ENCODE data around the gene DTX2.
"Not testable (repeated sequence)": the region's sequence is repeated elsewhere in the genome, so short reads cannot be mapped to it uniquely, and the experiment has no call there.

Gene DTX2

DNA sequence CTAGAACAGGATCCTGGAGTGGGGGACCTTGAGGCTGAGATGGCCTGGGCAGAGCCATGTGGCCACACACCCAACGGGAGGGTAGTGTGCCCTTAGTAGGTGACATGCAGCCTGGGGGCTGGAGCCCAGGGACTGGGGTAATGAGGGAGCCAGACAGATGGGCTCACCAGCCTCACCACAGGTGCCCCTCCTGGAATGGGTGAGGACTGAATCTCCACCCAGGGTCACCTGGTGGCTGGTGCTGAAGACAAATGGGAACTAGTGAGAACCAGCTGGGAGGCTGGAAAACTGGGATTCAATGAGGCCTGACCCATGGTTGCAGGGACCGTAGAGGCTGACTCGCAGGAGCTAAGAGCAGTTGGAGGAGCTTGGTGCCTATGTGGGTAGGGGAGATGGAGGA is 30.7 kb upstream of the DTX2 start:
- DNase-seq (no peak), ATAC-seq (replicated peaks) (no peak)
- no peak overlapping the region for H3K27ac Mint-ChIP-seq
- H3K4me3 Mint-ChIP-seq, result no peak overlapping the region
- no peaks in the 10 kb centered on the region for H3K9me3 Mint-ChIP-seq
- no peaks in the 10 kb centered on the region for H3K27me3 Mint-ChIP-seq
- H3K4me1 Mint-ChIP-seq, result peaks cover 2 to 11% of the 10 kb centered on the region in 2 donors
- H3K36me3 Mint-ChIP-seq, result peaks cover 0 to 1% of the 10 kb centered on the region in 2 donors

DNA sequence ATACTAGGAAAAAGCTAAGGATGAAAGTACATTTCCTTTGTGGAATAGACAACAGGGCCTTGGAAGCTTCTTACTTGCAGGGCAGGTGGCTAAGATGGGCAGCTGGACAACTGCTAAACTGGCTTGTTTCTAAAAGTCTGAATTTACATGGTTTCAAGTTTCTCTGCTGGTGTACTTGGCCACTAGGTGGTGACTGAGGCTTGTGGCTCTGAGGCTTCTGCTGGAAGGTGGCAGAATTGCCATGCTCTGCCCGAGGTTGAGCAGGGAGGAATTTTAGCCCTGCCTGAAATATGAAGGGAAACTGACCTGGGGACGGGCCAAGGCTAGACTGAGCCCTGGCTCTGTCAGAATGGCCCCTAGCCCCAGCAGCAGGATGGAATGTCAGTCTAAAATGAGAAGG is 23.6 kb upstream of the DTX2 start:
- not testable (repeated sequence) for H3K27ac Mint-ChIP-seq, H3K4me1 Mint-ChIP-seq, H3K4me3 Mint-ChIP-seq, H3K9me3 Mint-ChIP-seq, H3K27me3 Mint-ChIP-seq, H3K36me3 Mint-ChIP-seq
- ATAC-seq (replicated peaks), result peak; percentile 76 to 88
- DNase-seq, result peak; percentile 45

DNA sequence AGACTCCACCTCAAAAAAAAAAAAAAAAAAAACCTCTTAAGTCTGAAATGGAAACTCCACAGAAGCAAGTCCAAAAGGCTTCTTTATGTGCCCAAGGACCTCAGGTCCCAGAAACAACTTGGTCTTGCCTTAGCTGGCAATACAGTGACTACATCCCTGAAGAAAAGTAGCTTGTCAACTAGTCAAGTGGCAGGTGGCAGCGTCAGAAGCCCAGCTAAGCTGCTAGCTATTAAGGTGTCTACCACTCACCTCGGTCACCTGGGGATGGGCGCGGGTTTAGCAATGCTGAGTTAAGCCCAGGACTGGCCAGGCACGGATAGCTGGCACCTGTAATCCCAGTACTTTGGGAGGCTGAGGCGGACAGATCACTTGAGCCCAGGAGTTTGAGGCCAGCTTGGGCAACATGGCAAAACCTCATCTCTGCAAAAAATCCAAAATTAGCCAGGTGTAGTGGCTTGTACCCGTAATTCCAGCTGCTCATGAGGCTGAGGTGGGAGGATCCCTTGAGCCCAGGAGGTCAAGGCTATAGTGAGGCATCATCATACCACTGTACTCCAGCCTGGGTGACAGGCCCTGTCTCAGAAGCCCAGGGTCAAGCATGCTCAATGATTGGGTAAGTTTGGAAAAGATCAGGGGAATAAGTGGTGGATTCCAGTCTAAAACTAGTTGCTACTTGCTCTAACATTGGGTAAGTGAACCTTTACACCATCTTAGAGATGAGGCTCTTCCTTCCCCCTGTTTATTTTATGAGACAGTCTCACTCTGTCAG is 22.2 kb upstream of the DTX2 start:
- H3K4me1 Mint-ChIP-seq; H3K27ac Mint-ChIP-seq; DNase-seq; H3K27me3 Mint-ChIP-seq; H3K36me3 Mint-ChIP-seq; H3K9me3 Mint-ChIP-seq; ATAC-seq (replicated peaks); H3K4me3 Mint-ChIP-seq: not testable (repeated sequence)

DNA sequence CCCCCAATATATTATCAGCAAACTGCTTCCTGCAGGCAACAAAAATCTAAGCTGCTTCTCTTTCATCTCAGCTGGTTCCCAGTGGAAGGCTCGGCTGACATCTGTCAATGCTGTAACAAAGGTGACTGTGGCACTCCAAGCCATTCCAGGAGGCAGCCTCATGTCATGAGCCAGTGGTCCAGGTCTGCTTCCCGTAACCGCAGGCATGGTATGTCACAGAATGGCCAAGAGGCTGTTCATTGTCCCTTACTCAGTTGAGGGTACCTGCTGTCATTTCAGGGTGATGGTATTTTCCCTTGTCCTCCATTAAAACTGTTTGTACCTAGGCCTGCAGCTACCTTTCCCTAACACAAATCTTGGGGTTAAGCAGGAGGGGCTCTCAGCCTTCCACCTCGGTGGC is 21.1 kb upstream of the DTX2 start:
- not testable (repeated sequence) for H3K36me3 Mint-ChIP-seq; DNase-seq; H3K27ac Mint-ChIP-seq; H3K4me3 Mint-ChIP-seq; H3K27me3 Mint-ChIP-seq; H3K9me3 Mint-ChIP-seq; H3K4me1 Mint-ChIP-seq; ATAC-seq (replicated peaks)

DNA sequence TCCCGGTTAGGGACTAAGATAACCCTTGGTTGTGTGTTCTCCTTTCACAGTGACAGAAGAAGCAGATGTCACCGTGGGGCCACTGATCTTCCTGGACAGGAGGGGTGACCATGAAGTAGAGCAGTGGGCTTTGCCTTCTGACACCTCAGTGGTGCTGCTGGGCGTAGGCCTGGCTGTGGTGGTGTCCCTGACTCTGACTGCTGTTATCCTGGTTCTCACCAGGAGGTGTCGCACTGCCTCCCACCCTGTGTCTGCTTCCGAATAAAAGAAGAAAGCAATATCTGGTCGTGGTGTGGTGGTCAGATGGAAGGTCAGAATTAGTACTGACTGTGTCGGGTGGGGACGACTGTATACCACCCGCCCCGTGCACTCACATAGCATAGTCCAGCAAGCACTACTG is 19.7 kb upstream of the DTX2 start:
- not testable (repeated sequence) for H3K36me3 Mint-ChIP-seq, H3K4me3 Mint-ChIP-seq, H3K9me3 Mint-ChIP-seq, H3K4me1 Mint-ChIP-seq, DNase-seq, H3K27ac Mint-ChIP-seq, H3K27me3 Mint-ChIP-seq
- peak; percentile 52 to 53 for ATAC-seq (replicated peaks)

DNA sequence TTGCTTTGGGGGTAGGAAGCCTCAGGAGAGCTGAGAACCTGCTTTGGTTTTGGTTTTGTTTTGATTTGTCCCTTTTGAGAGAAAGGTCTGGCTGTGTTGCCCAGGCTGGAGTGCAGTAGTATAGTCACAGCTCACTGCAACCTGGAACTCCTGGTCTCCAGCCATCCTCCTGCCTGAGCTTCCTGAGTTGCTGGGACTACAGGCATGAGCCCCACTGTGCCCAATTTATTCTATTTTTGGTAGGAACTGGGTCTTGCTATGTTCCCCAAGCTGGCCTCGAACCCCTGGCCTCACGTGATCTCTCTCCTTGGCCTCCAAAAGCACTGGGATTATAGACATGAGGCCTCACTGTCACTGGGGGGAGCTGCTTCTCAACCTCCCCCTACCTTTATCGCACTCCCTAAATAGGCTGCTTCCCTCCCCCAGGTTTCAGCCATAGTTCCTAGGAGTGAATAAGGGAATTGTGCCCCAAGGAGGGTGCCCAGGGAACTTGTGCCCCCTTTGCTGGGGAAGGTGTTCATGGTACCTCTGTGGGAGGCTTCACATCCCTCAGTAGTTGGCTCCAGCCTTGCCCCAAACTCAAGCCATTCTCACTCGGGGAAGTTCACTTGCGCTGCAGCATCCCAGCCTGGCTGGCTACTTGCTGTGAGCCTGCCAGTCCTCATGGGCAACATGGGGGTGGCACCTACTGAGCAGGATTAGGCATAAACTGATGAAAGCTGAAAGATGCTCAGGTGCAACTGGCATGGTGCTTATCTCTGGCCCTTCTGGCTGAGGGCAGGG is 18.7 kb upstream of the DTX2 start:
- not testable (repeated sequence) for H3K27ac Mint-ChIP-seq, H3K4me1 Mint-ChIP-seq

DNA sequence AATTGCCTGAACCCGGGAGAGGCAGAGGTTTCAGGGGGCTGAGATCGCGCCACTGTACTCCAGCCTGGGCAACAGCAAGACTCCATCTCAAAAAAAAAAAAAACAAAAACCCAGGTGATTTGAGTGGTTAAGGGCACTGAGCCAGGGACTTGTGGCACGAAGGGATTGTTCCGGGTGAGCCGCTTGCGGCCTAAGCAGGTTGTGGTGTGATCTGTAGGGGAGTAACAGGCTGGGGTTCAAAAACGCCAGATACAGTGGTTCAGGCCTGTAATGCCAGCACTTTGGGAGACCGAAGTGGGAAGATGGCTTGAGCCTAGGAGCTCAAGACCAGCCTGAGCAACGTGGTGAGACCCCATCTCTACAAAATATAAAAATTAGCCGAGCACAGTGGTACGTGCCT is 17.7 kb upstream of the DTX2 start:
- H3K27me3 Mint-ChIP-seq, H3K4me1 Mint-ChIP-seq, H3K36me3 Mint-ChIP-seq, H3K4me3 Mint-ChIP-seq, H3K27ac Mint-ChIP-seq, H3K9me3 Mint-ChIP-seq, DNase-seq: not testable (repeated sequence)
- peak; percentile 66 to 69 for ATAC-seq (replicated peaks)

More for the DNA sequence above, 18.7 kb upstream of the DTX2 start:
- not testable (repeated sequence) for DNase-seq; H3K27me3 Mint-ChIP-seq; H3K9me3 Mint-ChIP-seq; ATAC-seq (replicated peaks); H3K4me3 Mint-ChIP-seq; H3K36me3 Mint-ChIP-seq

DNA sequence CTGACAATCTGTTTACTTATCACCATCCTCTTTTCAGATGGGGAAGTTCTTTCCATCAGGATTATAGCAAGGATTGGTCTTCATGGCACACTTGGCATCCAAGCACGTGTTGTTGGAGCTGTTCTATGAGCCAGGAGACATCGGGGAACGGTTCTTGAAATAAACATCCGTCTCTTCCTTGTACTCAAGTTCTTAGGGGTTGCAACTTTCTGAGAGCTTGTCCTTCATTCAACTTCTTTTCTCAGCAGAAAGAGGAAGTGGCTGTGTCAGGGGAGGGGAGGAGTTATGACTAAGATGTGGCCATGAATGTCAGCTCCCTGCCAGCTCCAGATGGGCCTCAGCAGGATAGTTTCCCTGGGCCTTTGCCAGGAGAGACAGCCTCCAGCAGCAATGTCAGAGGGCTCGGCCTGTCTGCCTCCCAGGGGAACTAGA is 15.9 kb upstream of the DTX2 start:
- peak overlapping the region; percentile 85 for H3K27ac Mint-ChIP-seq
- H3K36me3 Mint-ChIP-seq, H3K27me3 Mint-ChIP-seq, H3K4me1 Mint-ChIP-seq, H3K9me3 Mint-ChIP-seq: not testable (repeated sequence)
- ATAC-seq (replicated peaks) (peak; percentile 91 to 94), DNase-seq (peak; percentile 26)
- peak overlapping the region in 1 of 2 donors; percentile 36 for H3K4me3 Mint-ChIP-seq

DNA sequence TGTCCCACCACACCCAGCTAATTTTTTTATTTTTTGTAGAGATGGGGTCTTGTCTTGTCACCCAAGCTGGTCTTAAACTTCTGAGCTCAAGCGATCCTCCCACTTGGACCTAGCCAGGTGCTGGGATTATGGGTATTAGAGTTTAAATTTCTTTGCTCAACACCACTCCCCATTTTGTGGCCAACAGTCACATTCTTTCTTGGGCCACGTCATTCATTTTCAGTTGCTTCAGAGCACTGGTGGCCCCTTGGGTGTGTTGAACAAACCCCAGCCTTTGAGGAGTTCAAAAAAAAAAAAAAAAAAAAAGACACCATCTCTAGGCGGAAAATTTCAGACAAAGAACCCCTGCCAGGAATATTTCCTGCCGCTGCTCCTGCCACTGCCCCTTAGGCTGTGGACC is 4.5 kb upstream of the DTX2 start:
- not testable (repeated sequence) for H3K27ac Mint-ChIP-seq; H3K27me3 Mint-ChIP-seq; H3K4me3 Mint-ChIP-seq; ATAC-seq (replicated peaks); DNase-seq; H3K4me1 Mint-ChIP-seq; H3K36me3 Mint-ChIP-seq; H3K9me3 Mint-ChIP-seq

DNA sequence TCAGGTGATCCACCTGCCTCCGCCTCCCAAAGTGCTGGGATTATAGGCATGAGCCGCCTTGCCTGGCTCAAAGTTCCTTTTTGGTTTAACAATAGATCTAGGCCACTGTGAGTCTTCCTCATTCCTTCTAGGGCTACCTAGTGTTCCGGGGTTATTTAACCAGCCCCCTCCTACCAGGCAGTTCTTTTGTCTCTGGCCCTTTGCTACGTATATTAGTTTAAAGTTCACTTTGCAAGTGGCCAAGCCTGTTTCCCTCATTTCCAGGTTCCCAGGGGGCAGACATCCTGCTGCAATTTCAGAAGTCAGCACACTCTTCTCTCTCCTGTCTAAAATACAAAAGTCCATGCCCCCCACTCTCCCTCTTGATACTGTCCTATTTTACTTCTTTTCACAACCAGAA is 3.0 kb upstream of the DTX2 start:
- H3K9me3 Mint-ChIP-seq; DNase-seq; H3K36me3 Mint-ChIP-seq; H3K27me3 Mint-ChIP-seq; H3K27ac Mint-ChIP-seq; H3K4me1 Mint-ChIP-seq; ATAC-seq (replicated peaks); H3K4me3 Mint-ChIP-seq: not testable (repeated sequence)

DNA sequence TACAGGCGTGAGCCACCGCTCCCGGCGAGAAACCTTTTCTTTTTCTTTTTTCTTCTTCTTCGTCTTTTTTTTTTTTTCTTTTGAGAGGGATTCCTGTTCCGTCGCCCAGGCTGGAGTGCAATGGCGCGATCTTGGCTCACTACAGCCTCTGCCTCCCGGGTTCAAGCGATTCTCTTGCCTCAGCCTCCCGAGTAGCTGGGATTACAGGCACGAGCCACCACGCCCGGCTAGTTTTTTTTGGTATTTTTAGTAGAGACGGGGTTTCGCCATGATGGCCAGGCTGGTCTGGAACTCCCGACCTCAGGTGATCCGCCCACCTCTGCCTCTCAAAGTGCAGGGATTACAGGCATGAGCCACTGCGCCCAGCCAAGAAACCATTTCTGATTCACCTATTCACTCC is 742 bp upstream of the DTX2 start:
- not testable (repeated sequence) for H3K36me3 Mint-ChIP-seq; H3K27me3 Mint-ChIP-seq; H3K9me3 Mint-ChIP-seq; H3K4me3 Mint-ChIP-seq; H3K27ac Mint-ChIP-seq; DNase-seq; ATAC-seq (replicated peaks)
- peaks cover 5 to 10% of the 10 kb centered on the region in 2 donors for H3K4me1 Mint-ChIP-seq

DNA sequence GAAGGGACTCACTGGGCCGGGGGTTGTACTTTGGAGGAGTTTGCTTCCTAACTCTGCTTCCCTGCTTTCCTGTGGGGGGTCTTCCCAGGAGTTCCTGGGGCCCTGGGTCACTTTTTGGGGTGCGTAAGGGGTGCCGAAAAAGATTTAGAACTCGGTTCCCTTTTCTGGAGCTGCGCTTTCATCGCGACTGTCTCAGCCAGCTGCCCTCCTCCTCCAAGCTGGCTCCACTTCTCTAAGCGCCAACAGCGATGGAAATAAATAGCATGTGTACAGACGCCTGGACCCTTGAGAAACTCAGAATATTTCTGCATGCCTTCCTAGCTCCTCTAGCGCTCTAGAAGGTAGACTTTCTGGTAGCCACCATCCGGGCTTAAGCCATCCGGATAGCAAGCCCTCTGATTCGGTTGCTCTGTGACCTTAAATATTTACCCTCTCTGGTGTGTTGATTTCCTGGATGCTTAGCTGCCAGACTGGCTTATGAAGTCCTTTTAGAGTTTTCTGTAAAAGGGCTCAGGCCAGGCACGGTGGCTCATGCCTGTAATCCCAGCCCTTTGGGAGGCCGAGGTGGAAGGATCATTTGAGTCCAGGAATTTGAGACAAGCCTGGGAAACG is 868 bp downstream of the DTX2 start:
- H3K4me1 Mint-ChIP-seq, result peaks cover 5 to 10% of the 10 kb centered on the region in 2 donors
- peak; percentile 40 to 48 for ATAC-seq (replicated peaks)

DNA sequence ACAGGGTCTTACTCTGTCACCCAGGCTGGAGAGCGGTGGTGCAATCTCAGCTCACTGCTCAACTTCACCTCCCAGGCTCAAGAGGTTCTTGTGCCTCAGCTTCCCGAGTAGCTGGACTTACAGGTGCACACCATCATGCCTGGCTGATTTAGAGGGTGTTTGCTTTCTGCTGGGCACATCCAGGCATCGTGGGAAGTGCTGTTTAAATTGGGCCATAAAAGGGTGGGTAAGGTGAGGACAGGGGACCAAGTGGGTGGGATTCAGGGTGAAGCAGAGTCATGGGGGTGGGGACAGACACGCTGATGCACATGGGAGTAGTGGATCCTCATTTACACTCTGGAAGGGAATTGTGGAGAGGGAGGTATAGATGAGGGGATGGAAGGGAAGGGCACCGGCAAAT is 3.5 kb downstream of the DTX2 start:
- H3K36me3 Mint-ChIP-seq, result peaks cover 3 to 11% of the 10 kb centered on the region in 2 donors
- H3K4me1 Mint-ChIP-seq, result peaks cover 9 to 10% of the 10 kb centered on the region in 2 donors
- not testable (repeated sequence) for H3K9me3 Mint-ChIP-seq; H3K27ac Mint-ChIP-seq; ATAC-seq (replicated peaks); DNase-seq; H3K27me3 Mint-ChIP-seq; H3K4me3 Mint-ChIP-seq

More for the DNA sequence above, 868 bp downstream of the DTX2 start:
- H3K27me3 Mint-ChIP-seq, H3K4me3 Mint-ChIP-seq, H3K27ac Mint-ChIP-seq, H3K9me3 Mint-ChIP-seq, DNase-seq, H3K36me3 Mint-ChIP-seq: not testable (repeated sequence)

DNA sequence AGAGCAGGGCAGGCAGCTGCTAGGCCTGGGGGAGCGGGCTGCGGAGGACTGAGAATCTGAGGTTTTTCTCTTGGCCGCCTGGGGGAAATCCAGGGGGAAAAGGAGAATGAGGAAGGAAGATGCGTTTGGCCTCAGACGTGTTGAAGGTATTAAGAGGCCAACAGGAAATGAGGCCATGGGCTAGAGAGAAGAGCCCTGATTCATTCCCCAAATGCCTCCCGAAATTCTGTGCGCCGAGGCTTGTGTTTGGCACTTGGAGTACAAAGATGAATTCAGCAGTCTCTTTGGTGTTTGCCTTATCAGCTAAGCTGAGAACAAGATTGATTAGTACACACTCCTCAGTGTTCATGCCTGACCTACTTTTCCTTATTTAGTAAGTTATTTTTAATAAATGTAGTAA is 4.4 kb downstream of the DTX2 start:
- Mint-ChIP-seq H3K36me3 (peaks cover 3 to 11% of the 10 kb centered on the region in 2 donors), H3K4me1 (peaks cover 9 to 10% of the 10 kb centered on the region in 2 donors)
- not testable (repeated sequence) for H3K4me3 Mint-ChIP-seq; H3K27me3 Mint-ChIP-seq; DNase-seq; ATAC-seq (replicated peaks); H3K27ac Mint-ChIP-seq; H3K9me3 Mint-ChIP-seq

Measured in stimulated activated naive B cell treated with anti-CD40 and anti-IgM and Interleukin-4, amounts not matched to agents 10 μg/mL and 1 μg/mL and 100 μg/mL, for 72 hours (primary cell).